GM12801 (cell line): ENCODE data around the gene LIF.

Experiments used
- TF ChIP-seq, protein P1 (sequence below): IDR thresholded peaks from one replicate; pipeline ENCODE4 v1.5.1; 2011; ENCODE audit warnings: control low read depth; ENCODE audit not compliant: insufficient read length; ENCODE audit errors: extremely low read depth

LIF gene

DNA sequence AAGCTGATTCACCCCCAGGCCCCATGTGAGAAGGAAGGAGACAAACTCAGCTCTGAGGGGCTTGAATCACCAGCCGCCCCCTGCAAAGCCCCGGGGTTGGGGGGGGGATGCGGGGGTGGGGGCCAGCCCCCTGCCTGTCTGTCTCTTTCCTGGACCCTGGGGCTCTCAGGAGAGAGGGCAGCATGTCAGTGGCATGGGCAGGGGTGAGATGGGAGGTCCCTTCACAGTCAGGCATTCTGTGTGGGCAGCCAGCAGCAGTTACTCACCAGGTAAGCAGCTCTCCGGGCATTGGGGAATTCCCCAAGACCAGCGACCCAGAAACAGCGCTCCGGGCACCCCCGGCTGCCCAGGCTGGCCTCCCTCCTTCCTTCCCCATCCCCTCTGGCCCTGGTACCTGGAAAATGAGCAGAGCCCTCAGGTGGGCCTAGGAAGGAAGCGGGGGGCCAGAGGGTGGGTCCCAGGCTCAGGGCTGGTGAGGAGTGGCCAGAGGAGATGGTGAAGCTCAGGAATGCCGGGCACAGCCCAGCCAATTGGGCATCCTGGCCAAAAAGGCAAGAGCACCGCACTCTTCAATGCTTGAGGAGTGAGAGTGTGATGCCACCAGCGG is 4.2 kb upstream of the LIF start:
- TF ChIP-seq, protein P1, sequence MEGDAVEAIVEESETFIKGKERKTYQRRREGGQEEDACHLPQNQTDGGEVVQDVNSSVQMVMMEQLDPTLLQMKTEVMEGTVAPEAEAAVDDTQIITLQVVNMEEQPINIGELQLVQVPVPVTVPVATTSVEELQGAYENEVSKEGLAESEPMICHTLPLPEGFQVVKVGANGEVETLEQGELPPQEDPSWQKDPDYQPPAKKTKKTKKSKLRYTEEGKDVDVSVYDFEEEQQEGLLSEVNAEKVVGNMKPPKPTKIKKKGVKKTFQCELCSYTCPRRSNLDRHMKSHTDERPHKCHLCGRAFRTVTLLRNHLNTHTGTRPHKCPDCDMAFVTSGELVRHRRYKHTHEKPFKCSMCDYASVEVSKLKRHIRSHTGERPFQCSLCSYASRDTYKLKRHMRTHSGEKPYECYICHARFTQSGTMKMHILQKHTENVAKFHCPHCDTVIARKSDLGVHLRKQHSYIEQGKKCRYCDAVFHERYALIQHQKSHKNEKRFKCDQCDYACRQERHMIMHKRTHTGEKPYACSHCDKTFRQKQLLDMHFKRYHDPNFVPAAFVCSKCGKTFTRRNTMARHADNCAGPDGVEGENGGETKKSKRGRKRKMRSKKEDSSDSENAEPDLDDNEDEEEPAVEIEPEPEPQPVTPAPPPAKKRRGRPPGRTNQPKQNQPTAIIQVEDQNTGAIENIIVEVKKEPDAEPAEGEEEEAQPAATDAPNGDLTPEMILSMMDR = no peak

DNA sequence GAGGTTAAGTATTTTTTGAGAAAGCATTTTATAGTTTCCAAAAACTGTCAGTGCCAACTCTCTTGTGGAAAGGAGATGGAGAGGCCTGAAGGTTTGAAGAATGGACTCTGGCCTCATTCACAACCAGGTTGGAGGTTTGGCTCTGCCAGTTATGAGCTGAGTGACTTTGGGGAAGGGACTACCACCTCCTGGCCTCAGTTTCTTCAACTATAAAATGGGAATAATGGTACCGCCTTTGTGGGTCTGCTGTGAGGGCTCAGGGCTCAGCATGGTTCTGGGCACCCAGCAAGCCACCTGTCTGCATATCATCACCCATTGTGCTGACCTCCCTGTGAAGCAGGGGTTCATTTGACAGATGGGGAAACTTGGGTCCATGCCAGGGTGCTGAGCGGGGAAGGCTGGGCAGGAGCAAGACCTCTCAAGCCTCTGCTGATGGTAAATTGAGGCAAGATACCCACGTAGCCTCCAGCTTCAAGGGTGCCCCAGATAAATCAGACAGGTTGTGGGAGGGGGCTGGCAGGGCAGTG is 3.5 kb upstream of the LIF start:
- TF ChIP-seq, protein P1 = no peak

DNA sequence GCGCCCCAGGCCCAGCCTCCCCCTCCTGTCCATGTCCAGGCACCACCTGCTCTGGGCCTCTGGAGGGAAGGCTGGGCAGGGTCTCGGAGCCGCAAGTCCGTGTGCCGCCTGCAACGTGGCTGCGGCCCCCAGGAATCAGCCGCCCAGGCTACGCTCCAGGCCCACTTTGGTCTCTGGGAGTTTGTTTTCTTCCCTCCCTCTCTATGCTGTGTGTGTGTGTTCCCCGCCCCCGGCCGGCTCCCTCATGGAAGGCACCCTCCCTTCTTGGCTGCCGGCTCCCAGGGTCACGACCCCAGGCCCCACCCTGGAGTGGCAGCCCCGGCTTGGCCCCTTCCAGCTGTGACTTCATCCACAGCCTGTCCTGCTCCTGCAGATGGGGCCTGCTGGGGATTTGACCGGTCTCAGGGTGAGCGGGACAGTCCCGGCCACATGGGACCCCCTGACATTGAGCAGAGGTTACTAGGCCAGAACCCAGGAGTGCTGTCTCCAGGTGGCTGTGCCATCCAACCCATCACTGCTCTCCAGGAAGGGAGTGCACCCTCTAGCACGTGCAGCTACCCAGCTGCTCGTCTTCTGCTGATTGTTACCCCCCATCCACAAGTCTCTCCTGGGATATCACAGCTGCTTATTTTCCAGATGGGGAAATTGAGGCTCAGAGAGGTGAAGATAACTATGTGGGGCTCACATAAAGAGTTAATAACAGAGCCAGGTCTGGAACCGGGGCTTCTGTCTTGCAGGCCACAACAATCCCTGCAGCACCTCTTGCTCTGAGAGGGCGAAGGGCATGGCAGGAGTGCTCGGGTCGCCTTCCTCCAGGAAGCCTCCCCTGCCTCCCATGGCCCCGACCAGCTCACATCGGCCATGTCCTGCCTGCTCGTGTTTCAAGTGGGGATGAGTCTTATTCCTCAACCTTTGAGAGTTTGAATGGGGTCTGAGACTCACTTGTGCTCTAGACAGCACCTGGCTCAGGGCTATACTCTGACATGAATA is 2.8 kb upstream of the LIF start:
- TF ChIP-seq, protein P1 = no peak

DNA sequence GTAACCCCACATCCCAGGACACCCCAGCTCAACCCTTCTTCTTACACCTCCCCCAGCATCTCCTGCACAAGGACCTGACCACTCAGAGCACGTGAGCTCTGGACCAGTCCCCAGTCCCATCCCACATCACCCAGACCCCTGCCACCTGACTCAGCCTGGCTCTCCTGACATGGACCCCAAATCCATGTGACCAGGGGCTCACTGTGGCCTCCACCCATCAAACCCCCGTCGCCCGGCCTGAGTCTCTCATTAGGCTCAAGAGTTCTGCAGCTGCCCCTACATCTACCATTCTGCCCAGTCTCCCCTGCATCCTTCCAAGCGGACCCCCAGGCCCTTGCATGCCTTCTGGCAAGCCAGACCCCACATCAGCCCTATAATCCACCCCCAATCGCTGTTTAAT is 1.9 kb upstream of the LIF start:
- TF ChIP-seq, protein P1 = no peak

DNA sequence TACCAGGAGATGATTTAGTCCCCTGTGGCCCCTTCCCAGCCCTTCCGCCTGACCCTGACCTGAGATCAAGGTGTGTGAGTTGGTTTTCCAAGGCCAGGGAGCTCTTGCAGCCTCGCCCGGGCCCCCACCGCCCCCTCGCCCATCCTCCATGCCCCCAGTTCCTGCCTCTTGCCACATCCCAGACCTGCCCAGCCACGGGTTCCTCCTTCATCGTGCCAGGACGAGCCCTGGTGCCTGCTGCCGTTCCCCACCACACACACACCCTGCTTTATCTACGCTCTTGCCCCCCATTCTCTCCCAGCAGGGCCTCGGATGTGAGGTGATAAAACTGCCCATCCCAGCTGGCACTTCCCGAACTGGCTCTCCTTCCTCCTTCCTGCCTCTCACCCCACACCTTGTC is 1.4 kb upstream of the LIF start:
- TF ChIP-seq, protein P1 = no peak

DNA sequence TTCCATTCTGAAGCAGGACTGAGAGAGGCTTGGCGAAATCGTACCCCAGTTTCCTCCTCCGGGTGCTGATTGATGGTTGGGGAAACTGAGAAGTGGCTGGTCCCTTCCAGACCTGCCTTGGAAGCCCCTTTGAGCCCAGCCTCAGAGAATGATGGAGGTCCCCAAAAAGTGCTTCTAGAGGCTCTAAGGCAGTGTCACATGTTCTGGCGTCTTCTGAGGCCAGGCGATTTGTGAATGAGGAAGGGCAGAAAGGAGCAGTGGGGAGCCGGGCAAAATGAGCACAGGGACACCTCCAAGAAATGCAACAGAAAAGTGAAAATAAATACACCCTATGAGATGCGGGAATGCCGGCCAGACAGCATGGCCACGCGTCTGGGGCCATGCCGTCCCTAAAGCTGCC is 1.0 kb upstream of the LIF start:
- TF ChIP-seq, protein P1 = no peak

DNA sequence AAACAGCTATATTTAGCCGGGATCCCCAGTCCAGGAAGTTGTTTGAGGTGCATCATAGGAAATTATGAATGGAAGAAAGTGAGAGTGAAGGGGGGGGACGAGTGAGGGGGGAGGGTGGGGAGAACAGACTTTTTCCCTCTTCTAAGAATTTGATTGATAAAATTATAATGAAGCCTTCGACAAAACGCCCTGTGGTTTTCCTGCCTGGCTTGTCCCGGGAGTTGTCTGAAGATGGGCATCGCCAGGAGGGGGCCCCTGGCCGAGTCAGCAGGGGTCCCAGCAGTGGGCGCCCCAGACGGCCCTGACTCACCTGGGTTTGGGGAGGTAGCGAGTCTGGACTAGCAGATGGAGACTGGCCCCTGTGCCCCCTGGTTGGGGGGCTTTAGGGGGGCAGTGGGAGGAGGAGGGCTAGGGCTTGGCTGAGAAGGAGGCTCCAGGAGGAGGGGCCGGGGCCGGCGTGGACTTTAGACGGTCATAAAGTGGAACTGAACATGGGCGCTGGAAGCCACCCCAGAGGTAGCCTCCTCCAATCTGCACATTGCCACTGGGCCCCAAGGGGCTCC is 336 bp upstream of the LIF start:
- TF ChIP-seq, protein P1 = no peak
